Stimulated activated CD4-positive, alpha-beta T cell treated with anti-CD3 and anti-CD28 coated beads, TNF-alpha, amount 100 ng/mL, for 48 hours (primary cell): ENCODE results near the gene UBE3C.

Experiments
- DNase-seq, 3 donors: peaks; one replicate each; pipeline ENCODE4 v3.0.0-alpha.2; 2020; ENCODE audit warnings: low read depth in 3 of 3

The UBE3C gene

DNA sequence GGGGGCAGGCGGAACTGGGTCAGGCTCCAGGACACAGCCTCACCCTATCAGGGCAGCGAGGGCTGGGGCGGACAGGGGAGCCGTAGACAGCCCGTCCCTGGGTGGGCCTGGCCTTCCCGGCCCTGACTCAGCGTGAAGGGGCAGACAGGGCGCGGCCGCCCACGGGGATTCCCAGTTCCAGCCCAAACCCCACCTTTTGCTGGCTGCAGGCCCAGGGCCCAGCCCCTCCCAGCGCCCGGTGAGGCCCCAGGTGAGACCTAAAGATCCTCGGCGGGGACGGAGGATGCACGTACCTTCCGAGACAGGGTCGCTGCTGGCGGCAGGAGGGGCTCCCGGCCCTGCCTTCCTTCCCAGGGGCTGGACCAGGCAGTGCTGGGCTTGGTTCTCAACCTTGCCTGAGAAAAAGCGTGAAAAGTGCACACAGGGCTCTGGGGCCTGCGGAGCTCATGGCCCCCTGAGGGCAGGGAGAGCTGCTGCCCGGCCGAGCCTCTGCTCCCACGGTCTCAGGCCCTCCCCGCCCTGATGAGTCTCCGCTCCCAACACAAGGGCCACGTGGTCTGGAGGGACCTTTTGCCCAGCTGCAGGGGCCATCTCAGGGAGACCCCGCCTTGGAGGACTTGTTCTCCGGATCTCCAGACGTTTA is 154.2 kb downstream of the UBE3C start:
- DNase-seq: no peak

DNA sequence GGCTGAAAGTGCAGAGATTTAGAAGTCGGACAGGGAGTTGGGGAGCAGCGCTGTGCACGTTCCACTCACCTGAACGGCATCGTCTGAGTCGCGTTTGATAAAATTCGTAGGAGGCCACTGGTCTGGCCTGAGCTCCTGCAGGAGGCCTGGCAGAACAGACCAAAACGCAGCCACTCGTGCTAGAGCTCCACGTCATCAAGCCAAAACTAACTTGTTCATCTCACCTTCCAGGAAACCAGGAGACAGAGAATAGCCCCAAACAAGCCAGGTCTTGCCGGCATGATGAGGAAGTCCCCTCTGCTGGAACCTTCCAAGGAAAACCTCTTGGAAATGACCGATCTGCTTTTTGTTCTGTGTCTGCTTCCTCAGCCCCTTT is 154.7 kb downstream of the UBE3C start:
- no peak for DNase-seq

DNA sequence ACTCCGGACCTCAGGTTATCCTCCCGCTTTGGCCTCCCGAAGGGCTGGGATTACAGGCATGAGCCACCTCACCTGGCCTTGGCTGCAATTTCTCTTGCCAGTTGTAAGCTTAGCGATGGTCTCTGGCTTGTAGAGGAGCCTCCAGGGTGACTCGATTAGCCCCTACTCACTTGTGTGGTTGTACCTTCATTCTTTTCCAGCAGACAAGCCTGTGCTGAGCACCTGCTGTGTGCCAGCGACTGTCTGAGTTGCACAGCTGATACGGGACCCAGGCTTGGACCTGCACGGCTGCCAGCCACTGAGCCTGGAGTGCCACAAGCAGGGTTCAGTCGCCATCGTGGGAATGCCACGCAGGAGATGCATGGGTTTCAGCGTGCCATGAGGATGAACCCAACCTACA is 156.0 kb downstream of the UBE3C start:
- DNase-seq: no peak

DNA sequence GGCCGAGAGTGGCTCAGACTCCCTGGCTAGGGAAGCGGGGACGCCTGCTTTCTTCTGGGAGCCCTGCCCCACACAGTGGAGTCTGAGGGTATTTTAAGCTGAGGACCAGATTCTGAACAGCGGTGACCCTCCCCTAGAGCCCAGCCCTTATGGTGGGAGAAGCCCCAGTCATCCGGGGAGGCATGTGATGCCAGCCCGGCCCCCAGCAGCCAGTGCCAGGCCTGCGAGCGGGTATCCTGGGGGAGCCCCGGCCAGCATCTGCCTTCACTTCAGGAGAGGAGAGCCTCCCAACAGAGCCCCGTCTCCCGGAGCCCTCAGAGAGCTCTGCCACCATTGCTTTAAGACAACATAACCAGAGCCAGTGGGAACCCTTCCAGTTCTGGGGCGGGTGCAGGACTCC is 156.6 kb downstream of the UBE3C start:
- DNase-seq: no peak

DNA sequence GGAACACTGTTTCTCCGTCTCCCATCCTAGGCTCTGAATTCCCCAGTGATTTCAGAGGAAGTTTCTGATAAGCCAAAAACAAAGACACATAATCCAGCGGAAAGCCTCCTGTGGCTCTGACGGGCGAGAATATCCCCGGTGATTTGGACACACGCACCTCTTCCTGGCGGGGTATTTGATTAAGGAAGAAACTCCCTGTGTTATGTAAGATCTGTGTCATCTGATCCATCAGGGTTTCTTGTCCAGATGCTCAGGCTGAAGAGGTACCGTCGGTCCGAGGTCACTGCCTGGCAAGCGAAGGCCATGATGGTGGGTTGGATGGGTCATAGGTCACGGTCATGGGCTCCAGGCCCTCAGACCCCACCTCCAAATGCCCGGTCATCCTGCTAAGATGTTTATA is 158.5 kb downstream of the UBE3C start:
- DNase-seq: no peak

DNA sequence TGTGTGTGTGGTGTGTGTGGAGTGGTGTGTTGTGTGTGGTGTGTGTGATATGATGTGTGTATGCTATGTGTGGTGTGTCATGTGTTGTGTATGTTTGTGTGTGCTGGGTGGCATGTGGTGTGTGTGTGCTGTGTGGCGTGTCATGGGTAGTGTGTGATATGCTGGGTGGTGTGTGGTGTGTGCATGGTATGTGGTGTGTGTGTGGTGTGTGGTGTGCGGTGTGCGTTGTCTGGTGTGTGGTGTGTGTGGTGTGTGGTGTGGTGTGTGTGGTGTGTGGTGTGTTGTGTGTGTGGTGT is 160.5 kb downstream of the UBE3C start:
- DNase-seq: no peak

DNA sequence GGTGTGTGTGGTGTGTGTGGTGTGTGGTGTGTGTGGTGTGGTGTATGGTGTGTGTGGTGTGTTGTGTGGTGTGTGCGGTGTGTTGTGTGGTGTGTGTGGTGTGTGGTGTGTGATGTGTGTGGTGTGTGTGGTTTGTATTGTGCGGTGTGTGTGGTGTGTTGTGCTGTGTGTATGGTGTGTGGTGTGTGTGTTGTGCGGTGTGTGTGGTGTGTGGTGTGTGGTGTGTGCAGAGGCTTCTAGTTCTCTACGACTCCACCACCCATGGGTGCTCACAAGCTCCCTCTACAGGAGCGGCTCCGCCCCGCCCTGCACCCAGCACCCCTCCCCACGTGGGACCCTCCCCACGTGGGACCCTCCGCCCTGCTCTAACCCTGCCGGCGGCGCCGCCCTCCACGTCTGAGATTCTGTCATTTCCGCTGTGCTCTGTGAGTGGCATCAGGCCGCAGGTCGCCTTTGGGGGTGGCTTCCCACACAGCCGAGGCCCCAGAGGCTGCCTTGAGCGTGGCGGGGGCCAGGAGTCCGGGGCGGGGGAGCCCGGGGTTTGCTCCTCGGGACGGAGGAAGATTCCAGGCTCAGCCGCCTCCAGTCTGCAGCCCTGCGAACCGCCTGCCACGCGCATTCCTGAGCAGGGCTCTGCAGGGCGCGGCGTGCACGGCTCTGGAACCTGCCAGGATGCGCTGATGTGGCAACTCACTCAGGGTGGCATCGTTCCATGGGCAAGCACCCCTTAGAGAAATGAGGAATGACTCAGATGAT is 161.1 kb downstream of the UBE3C start:
- DNase-seq: no peak

DNA sequence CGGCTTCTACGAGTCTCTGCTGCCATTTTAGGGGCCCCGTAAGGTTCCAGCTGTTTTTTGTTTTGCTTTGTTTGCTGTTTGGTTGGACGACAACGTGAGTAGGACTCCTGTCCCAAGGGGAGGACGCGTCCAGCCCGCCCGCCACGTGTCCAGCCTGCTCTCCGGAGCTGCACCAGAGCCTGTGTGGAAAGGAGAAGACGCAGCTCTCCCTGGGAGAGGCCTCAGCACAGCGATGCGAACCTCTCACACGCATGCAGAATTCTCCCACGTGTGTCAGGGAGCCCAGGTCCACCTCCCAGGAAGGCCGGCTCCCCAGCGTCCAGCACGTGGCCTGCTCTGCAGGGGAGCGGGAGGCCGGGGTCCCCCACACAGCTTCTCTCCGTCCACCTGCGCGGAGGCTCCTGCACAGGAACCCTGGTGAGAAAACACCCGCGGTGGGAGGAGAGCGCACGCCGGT is 161.7 kb downstream of the UBE3C start:
- DNase-seq: no peak

DNA sequence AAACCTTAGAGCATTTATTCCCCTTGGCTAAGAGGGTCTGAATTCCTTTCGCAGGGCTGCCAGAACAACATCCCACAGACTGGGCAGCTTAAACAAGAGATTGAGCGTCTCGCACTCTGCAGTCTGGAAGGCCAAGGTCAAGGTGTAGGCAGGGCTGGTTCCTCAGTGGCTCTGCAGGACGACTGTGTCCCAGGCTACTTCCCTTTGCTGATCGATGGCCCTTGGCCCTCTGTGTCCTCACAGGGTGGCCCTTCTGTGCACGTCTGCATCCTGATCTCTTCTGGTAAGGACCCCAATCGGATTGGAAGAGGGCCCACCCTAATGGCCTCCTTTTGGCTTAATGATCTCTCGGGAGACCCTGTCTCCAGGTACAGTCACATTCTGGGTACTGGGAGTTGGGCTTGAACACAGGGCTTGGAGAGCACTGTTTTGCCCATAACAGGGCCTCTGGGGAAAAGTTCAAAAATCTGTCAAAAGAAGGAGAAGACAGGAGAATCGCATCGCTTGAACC is 162.9 kb downstream of the UBE3C start:
- DNase-seq: no peak

DNA sequence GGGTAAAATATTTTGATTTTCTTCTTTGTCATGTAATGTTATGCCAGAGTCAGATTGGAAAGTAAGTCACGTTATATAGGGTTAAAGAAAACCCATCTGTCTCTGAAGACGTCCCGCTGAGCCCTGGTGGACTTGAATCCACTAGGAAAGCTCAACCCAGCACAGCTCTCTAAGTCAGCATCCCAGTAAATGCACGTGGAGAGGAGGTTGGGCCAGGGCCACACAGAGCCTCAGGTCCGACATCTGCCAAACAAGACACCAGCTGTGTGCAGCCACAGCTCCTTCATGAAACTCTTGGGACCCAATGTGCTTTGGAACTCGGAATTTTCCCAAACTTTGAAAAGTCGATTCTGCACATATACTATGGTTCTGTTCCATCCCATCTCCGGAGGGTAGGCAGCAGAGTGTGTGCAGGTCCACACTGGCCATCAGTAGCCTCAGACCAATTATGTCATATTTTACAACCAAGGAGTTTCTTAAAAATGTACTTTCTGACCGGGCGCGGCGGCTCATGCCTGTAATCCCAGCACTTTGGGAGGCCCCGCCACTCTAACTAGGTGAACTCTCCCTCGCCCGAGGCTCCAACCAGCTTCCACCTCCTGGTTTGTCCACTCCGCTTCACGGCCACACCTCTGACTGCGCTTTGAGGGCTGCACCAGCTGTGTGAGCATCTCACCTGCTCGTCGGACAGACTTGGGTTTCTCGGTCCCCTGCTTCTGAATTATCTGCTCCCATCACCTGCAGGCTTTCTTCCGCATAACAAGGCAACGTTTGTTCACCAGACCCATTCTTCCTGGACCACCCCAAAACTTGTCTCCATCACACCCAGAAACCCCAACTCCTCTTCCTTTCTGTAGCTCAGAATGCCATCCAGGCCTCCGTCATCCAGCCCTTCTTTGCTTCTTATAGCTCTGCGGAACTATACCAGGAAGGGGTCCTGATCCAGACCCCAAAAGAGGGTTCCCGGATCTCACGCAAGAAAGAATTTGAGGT is 168.4 kb downstream of the UBE3C start:
- no peak for DNase-seq

DNA sequence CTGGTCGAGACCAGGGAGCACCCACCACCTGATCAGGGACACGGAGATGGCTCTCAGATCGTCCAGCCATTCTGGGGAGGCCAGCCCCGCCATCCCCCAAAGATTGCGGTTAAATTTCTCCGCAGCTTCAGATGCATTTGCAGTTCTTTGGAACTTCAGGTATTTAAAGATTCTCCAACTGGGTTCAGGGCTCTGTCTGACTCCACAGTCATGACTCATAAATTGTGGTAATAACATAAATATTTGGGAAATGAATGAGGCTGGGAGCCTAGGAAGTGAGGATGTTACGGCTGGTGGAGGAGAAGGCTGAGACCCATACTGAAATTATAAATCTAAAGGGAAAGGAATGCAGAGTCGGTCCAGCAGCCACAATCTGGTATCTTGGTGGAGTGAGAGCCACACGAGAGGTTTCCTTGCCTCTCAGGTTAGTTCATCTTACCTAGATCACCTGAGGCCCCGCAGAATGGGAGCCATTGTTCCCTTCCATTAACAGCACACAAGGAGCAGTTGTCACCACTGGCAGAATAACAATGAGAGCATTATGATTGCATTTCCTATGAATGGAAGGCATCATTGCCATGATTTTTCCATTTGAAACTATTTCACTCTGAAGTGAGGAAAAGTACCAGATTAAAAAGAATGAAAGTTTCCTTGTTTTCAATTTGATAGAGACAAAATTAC is 171.4 kb downstream of the UBE3C start:
- no peak for DNase-seq

DNA sequence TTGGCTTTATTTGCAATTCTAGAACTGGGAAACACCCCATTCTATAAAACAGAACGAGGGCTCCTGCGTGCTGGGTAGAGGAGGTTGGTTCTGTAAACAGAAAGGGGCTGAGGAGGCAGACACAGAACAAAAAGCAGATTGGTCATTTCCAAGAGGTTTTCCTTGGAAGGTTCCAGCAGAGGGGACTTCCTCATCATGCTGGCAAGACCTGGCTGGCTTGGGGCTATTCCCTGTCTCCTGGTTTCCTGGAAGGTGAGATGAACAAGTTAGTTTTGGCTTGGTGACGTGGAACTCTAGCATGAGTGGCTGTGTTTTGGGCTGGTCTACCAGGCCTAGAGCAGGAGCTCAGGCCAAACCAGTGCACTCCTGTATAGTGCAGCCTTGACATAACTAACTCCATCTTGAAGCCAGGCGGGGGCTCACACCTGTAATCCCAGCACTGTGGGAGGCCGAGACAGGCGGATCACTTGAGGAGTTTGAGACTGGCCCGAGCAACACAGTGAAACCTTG is 172.0 kb downstream of the UBE3C start:
- no peak for DNase-seq

DNA sequence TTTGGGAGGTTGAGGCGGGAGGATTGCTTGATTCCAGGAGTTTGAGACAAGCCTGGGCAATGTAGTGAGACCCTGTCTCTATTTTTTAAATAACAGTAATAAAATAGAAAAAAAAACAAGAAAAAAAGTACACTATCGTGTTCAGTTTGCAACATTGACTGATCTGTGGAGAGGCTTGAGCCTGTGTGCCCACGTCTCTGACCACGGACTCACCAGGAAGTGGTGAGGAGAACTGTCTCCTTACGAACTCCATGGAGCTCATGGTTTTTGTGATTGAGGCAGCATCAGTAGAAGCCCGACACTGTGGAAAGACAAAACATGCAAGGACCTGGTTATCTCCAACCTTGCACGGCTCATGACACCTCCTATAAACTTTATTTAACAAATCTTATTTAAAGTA is 174.2 kb downstream of the UBE3C start:
- no peak for DNase-seq

DNA sequence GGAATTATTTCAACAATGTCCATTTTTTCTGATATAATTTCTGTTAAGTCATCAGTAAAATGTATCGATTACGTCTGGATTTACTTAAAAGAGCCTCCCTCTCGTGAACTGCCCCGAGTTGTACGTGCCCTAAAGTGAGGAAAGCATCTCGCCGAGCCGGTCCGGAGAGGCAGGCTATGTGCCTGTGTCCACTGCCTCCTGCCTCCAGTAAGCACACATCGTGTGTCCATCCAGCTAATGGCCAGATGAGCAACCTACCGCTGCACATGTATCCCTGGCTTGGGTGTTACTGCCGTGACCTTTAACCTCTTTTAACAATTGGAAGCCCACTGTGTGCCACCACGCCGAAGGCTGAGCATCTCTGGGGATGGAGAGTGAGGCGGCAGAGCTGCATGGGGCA is 174.9 kb downstream of the UBE3C start:
- no peak for DNase-seq

DNA sequence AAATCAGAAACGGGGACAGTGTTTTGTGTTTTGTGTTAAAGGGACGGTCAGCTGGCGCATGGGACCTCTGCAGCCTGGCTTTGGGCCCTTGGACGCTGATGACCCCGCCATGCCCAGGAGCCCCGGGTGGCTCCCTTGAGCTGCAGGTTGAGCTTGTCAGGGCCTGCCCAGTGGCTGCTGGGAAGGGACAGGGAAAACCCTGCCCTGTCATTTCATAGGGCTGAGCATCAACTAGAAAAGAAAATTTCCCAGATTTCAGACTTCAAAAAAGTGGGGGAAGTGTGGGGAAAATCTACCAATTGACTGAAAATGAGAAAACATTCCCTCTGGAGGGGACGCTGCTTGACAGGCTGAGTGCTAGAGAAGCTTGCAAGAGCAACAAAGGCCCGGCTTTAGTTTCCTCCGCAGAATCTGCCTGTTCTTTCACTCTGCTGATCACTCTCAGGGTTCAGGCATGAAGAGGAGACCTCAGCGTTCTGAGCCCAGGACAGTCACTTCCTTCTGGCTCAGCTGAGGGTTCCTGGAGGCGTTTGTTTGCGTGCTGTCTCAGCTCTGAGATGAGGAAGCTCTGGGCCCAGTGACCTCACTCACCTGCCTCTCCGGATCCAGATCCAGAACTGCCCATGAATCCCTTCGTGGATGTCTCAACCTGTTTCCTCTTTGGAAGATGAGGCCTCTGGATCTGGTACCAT is 179.4 kb downstream of the UBE3C start:
- no peak for DNase-seq
